Measurements from ENCODE around the gene SP2. TPM values are rescaled to one million over a fixed set of nuclear protein-coding genes. Genes with fewer than 3 reads are reported as not detected.

SP2 gene
- 0.77 and 2.9 TPM in 2 replicates for total RNA-seq

DNA sequence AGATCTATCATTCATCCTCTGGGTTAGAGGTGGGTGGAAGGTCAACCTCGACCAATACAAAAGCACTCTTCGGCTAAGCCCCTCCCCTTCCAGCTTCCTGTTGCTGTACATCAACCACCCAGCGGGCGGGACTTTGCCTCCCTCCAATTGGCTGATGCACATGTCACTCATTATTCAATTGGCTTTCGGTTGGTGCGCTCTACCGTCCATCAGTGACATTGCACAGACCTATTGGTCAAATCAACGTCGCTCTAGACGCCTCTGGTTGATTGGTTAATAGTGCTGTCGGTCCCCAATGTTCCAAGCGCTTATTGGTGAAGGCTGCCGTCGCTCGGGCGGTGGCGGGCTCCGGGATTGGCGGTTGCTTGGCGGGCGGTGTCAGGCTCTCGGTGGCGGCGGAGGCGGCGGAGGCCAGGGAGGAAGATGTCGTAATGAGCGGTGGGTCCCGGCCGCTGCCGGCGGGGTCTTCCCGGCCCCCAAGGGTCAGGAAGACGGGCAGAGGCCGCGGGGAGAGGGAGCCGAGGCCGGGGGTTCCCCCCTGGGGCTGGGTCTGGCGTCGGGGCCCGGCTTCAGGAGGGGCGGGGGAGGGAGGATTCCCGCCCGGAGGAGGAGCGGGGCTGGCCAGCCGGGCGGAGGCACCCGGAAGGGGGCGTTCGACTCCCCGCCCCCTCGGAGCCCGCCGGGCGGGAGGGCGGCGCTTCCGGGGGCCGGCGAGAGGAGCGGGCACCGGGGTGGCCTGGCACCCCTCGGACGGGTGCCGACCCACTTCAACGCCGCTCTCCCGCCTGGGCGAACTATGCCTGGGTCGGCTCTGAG lies at the start of gene SP2:
SP2 (plus strand) TSS at position 381 of the 816 bp plus-strand sequence; CDS start at position 432, 51 bp downstream.
- peak; percentile 100 for DNase-seq (ENCODE audit: low read depth in 2 of 2)

DNA sequence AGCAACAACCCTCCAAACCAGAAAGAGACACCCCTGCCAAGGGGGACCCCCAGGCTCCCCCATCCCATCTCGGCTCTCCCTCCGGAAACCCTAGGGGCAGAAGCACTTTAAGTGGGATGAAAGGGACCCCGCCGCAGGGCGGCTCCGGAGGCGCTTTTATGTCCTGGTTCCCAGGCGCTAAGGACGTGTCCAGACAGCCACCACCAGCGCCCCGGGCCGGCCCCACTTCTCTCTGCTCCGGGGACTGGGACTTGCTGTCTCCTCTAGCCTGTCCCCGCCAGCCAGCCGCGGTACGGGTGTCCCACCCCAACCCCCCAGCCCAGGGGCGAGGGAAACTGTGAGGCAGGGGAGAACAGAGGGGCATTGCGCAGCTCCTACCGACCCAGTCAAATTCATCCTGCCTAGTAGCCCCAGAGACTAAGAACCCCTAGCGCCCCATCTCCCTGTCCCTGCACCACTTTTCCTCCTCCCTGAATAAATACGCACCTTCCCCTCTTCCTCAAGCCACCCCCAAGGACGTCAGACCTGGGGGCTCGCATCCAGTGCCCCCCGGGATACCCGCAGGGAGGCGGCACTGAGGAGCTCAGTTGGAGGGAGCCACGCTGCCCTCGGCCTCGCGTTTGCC lies 49.2 kb upstream of the SP2 start:
- DNase-seq (ENCODE audit: low read depth in 2 of 2), result no peak

DNA sequence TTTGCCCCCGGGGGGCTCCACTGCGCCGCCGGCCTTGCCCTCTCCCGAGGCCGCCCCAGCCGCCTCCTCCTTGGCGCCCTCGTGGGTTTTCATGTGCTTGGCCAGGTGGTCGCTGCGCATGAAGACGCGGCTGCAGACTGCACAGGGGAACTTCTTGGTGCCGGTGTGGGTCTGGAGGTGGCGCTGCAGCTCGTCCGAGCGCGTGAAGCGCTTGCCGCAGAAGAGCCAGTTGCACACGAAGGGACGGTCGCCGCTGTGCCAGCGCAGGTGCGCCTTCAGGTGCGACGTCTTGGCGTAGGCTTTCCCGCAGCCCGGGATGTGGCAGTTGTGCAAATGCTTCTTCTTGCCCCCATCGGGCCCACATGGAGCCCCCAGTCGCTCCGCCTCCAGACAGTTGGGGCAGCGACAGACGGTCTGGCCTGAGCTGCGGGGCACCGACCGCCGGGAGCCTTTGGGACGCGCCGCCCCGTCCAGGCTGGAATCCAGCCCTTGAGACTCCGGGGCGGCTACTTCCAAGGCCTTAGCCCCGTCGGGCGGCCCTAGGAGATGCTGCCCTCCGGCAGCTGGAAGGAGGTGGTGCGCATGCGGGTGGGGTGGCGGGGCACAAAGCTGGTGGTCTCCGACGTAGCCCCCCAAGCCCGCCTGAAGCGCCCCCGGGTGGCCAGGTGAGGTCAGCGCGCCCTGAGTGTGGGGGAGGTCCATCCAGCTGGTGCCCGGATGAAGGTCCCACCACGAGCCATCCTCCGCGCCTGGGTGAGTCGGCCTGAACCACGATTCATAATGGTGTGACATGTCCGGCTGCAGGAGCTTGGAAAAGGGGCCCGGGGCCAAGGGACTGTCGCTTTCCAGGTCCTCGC lies 48.5 kb upstream of the SP2 start:
- no peak for DNase-seq (ENCODE audit: low read depth in 2 of 2)

DNA sequence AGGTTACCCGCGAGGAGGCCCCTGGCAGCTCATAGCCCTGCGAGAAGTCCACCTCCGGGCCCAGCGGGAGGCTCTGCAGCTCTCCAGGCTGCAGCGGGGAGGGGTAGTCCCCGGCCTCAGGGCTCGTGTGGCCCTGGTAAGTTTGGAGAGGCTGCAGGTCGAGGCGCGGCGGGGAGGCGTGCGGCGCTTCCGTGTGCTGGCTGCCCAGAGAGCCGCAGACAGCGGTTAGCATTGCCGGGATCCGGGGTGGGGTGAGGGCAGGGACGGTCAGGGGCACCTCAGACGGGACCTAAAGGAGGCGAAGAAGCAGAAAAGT lies 47.9 kb upstream of the SP2 start:
- no peak for DNase-seq (ENCODE audit: low read depth in 2 of 2)

DNA sequence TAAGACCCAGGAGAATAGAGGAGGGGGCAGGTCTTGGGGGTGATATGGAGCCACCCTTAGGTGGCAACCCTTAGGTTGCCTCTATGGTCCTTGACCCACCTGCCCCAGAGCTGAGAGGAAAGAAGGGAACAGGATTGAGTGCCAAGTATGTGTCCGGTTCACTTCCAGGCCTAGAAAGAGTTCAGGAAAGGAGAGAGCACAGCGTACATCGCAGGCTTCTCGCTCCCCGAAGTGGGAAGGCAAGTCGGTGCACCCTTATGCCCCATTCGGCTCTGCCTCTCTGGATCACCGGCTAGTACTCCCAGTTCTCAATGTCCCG lies 45.7 kb upstream of the SP2 start:
- no peak for DNase-seq (ENCODE audit: low read depth in 2 of 2)

DNA sequence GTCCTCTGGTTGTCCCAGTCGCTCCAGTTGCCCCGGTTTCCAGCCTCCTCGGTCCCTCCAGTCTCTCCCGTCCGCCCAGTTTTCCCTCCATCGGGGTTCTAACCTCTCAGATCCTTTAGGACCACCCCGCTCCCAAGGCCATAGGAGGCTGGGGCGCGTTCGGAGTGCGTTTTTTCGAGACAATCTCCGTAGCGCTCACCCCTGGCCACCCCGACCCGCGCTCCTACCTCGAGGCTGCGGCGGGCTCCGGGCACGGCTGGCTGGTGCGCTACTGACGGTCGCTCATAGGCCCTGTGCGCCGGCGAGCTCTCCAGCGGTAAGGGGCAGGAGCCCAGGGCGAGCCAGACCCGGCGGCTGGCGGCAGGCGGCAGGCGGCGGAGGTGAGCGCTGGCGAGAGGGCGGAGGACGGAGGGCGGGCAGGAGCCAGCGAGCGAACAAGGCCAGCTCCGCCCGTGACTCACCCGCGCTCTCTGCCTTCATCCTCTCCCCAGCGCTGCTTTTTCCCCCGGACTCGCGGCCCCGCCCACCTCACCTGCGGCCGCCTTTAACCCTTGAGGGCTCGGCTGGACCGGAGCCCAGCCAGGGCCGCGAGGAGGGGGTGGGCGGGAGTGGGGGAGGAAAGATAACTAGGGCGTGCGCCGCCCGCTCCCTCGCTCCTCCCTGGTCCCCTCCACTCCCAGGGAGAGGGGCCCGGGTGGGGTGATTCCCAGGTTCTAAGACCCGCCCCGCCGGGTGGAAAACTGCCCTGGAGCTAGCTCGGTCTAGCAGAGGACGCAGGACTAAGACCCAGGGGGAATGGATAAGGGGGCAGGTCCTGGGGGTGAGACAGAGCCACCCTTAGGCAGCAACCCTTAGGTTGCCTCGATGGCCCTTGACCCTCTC lies 45.1 kb upstream of the SP2 start, which contains the start of gene SP6:
SP6 (minus strand) TSS at position 472 of the 882 bp plus-strand sequence. CDS start 2,734 bp downstream, outside the sequence.
- DNase-seq (ENCODE audit: low read depth in 2 of 2), result peak; percentile 29 to 82

DNA sequence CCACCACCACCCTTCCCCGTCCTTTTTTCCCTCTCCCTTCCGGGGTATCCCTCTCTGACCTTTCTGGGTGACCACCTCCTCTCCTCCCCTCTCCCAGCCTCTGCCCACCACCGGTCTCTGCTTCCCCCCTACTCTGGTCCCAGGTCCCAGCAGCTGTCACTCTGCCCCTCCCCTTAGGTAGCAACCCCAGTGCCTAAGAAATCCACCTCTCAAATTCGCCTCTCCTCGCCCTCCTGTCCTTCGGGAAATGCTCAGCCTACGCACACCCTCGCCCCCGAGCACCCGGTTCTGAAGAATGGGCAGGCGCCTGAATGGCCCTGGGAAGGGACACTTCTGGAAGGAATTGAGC lies 44.3 kb upstream of the SP2 start:
- DNase-seq (ENCODE audit: low read depth in 2 of 2), result no peak

DNA sequence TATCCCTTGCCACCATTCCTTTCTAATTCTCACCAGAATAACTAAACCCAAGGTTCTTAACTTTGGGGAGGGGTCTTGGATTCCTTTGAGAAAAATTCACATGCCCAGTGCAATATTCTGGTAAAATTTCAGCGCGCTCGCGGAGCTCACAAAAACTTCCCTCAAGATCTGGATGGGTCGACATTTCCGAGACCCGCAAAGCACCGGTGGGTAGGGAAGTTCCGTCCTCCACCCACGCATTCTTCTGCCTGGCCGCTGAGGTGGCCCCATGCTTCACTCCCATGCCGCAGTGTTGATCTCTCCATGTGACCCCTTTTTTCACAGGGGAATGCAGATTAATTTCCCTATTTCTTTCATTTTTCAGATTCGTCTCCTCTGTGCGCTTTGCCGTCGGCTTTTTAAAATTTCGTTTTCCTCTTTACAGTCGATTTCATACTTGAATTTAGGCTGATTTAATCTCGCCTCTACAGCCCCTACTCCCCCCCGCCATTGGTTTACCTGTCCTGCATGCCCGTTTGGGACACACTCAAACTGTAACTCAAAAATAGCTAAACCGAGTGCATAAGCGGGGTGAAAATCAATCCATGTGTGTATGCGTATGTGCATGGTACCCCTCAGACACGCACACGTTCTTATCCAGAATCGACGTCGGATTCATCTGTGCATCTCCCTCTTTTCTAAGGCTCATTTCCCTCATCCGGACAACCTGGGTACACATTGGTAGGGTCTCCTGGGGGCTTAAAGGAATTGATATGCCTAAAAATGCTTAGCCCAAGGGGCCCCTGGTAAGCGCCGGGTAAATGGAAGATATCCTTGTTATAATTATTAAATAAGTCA lies 43.7 kb upstream of the SP2 start:
- DNase-seq (ENCODE audit: low read depth in 2 of 2), result no peak

DNA sequence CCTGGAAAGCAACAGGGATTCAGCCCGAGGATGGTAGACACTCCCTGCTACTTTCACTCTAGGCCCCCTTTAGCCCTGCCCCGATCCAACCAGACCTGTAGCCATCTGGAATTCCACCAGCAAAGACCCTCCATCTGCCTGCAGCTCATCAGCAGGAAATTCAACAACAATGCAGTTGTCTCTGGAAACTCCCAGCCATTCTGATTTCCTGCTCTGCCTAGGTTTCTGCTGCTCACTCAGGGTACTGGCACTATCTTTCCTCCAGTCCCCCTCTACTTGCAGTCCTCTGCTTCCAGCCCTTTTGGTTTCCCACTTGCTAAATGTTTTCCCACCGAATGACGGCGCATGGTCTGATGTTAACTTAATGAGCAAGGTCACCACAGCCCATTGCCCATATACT lies 42.4 kb upstream of the SP2 start:
- DNase-seq (ENCODE audit: low read depth in 2 of 2), result peak; percentile 26 to 58

DNA sequence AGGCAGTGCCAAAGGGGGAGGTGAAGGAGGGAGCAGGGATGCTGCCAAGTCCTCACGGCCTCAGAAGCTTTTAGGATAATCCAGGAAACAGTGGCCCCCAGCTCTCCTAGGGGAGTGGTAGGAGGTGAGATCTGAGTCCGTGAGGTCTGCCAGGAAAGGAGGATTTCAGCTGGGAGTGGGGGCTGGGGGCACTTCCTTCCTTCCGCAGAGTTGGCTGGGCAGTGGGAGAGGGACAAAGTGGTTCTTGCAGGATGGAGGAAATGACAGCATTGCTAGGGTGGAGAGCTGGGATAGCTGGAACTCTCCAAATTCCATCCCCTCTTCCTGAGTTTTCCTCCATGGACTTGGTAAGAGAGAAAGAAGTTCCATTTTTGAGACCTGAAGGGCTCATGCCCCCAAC lies 40.3 kb upstream of the SP2 start:
- peak; percentile 14 to 35 for DNase-seq (ENCODE audit: low read depth in 2 of 2)

DNA sequence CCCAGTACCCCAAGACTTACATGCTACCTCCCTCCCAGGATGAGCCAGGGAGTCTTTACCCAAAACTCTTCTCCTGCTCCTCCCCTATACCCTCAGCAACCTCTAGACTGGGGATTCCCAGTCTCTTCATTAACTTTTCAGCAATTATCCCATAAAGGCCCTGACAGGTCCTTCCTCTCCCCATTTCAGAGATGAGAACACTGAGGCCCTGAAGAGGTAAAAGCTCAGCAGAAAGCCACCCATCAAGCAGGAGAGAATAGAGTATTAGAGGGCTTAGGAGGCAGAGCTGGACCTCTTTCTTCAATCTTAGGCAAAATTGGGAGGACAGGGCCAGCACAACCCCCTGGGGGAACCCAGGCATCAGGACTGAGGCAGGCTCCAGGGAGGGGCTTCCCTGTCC lies 39.2 kb upstream of the SP2 start:
- no peak for DNase-seq (ENCODE audit: low read depth in 2 of 2)

DNA sequence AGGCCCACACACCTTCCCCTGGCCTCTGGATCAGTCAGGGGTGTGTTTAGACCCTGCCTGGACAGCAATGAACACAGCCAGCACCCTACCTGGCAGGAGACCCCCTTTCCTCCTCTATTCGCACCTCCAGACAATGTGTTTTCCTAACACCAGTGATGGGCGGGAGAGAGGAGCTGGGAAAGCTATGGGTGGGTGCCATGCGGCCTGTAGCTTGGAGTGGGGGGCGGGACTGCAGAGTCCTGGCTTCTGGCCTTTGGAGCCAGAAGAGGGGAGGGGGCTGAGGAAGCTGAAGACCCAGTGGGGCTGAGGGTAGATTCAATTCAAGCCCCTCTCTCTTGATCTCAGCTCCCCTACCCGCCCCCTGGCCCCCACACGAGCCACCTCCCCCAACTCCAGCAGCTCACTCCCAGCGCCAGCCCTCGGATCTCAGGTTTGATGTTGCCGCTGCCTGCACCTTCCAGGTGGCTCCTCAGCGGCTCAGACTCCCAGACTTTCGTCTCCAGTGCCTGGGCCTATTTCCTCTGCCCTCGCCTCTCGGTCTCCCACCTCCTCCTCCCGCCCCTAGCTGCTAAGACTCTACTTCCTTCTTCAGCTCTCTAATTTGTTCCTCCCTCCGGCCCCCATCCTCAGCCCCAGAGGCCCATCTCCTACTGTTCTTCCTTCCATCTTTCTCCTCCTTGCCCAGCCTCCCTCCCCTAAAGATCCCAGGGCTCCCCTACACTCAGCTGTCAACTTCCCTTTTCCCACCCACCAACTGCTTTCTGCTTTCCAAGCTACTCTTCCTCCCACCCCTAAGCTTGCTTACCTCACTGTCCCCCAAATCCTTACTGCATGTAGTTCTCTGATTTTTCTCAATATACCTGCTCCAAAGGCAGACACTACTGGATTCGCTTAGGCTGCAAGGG lies 38.2 kb upstream of the SP2 start:
- no peak for DNase-seq (ENCODE audit: low read depth in 2 of 2)

DNA sequence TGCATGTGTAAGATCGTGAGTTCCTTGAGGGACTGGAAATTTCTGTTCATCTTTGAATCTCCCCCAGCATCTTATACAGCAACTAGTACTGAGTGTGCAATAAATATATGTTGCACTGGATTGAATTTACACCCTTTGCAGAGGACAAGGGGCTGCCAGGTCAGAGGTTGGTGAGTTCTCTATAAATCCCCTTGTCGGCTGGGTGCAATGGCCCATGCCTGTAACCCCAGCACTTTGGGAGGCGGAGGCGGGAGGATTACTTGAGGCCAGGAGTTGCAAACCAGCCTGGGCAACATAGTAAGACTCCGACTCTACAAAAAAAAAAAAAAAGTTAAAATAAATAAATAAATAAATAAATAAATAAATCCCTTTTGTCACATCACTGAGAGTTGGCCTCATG lies 35.6 kb upstream of the SP2 start:
- no peak for DNase-seq (ENCODE audit: low read depth in 2 of 2)

DNA sequence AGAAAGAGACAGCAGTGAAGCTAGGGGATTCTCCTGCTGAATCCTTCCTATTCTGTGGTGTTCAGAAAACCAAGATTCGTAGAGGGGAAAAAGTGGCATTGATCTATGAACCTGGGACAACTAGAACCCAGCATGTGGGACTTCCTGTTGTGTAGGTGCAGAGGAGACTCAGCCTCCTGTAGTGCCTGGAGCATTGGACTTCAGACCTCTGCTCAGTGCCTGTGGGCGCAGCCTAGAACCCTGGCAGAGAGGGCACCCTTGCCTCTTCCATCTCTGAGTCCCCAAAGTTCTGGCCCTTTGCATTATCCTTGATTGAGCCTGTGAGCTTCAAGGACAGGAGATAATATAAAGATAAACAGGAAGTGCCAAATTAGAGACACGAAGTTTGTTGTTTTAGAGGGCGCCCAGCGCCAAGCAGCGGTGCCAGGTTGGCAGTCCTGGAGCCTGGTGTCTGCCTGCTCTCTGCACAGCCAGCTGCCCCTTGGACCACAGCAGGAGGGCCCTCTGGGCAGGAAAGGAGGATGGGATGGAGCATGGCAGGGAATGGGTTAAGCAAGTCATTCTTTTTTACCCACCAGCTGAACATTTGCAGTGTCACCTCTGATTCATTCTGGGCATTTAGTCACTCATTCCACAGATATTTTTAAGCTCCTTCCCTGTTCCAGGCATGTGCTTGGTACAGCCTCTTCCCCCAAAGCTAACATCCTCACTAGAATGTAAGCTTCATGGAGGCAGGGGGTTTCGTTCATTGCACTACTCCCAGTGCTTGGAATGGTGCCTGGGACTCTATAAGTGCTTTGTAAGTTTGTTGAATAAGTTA lies 33.2 kb upstream of the SP2 start:
- DNase-seq (ENCODE audit: low read depth in 2 of 2), result peak in 1 of 2 donors; percentile 13

DNA sequence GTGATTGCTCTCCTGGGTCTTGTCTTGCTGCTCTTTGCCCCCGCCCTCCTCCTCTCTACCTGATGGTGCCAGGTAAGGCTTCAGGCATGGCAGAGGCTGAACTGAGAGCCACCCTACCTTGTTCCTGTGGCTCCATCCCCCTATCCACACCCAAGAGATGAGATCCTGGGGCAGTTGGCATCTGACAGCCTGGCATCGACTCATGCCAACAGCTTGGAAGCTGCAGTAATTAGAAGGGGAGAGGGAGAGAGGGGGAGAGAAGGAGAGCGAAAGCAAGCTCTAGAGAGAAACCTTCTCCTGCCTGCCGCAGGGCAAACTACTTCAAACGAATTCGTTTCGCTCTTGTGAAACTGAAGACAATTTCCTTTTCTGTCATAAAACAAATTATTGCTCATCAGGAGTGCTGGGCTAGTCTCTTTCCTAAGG lies 31.2 kb upstream of the SP2 start:
- DNase-seq (ENCODE audit: low read depth in 2 of 2), result no peak

DNA sequence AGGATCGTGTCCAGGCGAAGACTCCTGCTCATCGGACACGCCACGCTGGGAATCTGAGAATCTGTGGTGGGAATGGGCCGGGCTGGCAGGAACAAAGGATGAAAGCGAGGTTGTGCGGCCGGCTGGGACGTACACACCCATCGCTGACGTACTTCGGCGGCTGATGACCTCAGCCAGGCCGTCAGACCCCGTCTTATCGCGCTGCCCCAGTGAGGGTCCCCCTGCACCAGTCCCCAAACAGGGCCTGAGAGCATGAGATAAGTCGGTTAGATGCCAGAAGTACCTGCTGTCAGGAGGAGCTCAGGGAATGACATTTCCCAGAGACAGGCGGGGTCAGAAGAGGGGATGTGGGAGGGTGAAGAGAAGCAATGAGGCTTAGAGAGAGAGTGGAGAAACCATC lies 29.1 kb upstream of the SP2 start:
- no peak for DNase-seq (ENCODE audit: low read depth in 2 of 2)

DNA sequence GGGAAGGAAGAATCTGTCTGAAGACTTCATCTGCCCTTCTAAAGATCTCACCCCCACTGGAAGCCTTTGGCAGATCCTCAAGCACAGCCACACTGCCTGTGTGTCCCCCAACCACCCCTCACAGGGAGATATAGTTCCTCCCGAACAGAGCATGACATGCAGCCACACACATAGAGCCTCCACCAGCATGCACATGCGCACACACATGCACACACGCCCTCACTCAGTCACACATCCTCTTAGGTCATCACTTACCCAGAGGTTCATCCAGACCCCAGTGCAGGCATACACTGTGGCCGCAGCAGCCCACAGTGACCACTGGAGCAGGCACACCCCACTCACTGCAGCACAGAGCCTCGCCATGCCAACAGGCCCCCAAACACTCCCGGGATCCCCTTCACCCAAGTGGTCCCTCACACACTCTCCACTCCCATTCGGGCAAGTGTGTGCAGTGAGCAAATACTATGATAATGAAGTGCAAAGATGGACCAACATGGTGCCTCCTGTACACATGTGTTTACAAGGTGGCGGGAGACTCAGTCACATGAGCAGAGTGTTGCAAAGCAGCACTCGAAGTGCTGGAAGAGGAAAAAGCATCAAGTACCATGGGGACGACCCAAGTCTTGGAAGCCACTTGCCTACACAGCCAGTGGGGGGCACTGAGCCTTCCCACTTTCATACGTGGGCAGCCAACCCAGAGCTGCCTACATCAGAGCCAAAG lies 28.1 kb upstream of the SP2 start:
- DNase-seq (ENCODE audit: low read depth in 2 of 2), result no peak

DNA sequence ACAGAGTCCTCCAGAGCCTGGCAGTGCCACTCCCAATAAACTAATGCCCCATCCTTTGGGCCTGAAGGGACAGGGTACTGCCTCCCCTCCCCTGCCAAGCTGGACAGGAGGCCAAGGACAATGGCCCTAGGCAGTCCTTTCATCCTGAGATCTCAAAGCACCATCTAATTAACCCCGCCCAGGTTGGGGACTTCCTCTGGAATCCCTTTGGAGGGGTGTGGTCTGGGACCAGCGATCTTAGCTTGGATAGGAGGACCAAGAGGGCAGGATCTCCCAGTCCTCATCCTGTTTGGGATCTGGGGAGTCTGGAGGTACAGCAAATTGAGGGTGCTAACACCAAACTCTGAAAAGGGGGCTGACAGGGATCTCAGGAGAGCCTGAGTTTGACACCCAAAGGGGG lies 26.9 kb upstream of the SP2 start:
- no peak for DNase-seq (ENCODE audit: low read depth in 2 of 2)

All from dermis microvascular lymphatic vessel endothelial cell (primary cell).